ENCODE measurements around the gene NCOA3.

DNA sequence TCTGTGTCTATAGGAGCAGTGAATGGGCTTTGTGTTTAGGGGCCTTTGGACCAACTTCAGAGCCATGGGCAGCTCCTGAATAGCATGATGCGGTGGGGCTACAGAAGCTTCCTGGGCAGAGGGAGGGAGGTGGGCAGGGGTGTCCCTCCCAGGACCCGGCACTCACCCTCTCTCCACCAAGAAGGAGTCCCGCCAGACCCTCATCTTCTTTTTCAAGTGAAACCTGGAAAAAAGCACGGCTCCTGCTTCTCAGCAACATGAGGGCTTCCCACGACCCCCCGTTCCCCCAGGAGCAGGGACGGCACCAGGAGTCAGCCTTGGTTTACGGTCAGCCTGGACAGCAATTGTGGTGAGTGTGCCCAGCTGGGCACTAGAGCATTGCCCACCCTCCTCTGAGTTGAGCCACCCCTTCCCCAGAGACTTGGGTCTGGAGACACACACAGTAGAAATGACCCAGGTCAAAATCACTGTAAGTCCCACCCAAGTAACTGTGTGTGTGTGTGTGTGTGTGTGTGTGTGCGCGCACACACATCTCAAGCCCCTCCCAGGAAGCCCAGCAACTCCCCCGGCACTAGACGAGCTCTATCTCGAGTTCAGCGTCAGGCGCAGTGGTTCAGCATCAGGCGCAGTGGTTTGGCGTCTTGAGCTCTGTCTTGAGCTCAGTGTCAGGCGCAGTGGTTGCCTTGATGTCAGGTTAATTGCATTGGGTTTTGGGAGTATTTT, 175.4 kb downstream of the NCOA3 start:
- TF ChIP-seq POLR2AphosphoS5 (IDR thresholded peaks at IDR 0.05; ENCODE audit: low read depth, low read length), result no peak
- TF ChIP-seq, protein P1, sequence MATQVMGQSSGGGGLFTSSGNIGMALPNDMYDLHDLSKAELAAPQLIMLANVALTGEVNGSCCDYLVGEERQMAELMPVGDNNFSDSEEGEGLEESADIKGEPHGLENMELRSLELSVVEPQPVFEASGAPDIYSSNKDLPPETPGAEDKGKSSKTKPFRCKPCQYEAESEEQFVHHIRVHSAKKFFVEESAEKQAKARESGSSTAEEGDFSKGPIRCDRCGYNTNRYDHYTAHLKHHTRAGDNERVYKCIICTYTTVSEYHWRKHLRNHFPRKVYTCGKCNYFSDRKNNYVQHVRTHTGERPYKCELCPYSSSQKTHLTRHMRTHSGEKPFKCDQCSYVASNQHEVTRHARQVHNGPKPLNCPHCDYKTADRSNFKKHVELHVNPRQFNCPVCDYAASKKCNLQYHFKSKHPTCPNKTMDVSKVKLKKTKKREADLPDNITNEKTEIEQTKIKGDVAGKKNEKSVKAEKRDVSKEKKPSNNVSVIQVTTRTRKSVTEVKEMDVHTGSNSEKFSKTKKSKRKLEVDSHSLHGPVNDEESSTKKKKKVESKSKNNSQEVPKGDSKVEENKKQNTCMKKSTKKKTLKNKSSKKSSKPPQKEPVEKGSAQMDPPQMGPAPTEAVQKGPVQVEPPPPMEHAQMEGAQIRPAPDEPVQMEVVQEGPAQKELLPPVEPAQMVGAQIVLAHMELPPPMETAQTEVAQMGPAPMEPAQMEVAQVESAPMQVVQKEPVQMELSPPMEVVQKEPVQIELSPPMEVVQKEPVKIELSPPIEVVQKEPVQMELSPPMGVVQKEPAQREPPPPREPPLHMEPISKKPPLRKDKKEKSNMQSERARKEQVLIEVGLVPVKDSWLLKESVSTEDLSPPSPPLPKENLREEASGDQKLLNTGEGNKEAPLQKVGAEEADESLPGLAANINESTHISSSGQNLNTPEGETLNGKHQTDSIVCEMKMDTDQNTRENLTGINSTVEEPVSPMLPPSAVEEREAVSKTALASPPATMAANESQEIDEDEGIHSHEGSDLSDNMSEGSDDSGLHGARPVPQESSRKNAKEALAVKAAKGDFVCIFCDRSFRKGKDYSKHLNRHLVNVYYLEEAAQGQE (IDR thresholded peaks at IDR 0.05; ENCODE audit: low read depth, low read length), result no peak
- TF ChIP-seq, protein P2, sequence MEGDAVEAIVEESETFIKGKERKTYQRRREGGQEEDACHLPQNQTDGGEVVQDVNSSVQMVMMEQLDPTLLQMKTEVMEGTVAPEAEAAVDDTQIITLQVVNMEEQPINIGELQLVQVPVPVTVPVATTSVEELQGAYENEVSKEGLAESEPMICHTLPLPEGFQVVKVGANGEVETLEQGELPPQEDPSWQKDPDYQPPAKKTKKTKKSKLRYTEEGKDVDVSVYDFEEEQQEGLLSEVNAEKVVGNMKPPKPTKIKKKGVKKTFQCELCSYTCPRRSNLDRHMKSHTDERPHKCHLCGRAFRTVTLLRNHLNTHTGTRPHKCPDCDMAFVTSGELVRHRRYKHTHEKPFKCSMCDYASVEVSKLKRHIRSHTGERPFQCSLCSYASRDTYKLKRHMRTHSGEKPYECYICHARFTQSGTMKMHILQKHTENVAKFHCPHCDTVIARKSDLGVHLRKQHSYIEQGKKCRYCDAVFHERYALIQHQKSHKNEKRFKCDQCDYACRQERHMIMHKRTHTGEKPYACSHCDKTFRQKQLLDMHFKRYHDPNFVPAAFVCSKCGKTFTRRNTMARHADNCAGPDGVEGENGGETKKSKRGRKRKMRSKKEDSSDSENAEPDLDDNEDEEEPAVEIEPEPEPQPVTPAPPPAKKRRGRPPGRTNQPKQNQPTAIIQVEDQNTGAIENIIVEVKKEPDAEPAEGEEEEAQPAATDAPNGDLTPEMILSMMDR (IDR thresholded peaks at IDR 0.05), result no peak
- TF ChIP-seq SIN3A (IDR thresholded peaks at IDR 0.05; ENCODE audit: borderline replicate concordance, low read depth, low read length), result no peak
- TF ChIP-seq CHD2 (IDR thresholded peaks at IDR 0.05; ENCODE audit: low read length, partially characterized antibody), result no peak
- TF ChIP-seq EP300 (IDR thresholded peaks at IDR 0.05; ENCODE audit: borderline replicate concordance in 1 of 2, low read depth in 1 of 2, low read length in 1 of 2), result no peak
- TF ChIP-seq RAD21 (IDR thresholded peaks at IDR 0.05; ENCODE audit: low read length), result no peak

All from SK-N-SH (cell line).